ENCODE results near the gene PPP2R3A. TPM values are rescaled to one million over a fixed set of nuclear protein-coding genes. Genes with fewer than 3 reads are reported as not detected.

PPP2R3A gene
- total and polyA plus RNA-seq, 2 donors (not counting 3 experiments of a cell fraction or from before 2014, with no cell fraction given) = 3.3 to 14.6 TPM

DNA sequence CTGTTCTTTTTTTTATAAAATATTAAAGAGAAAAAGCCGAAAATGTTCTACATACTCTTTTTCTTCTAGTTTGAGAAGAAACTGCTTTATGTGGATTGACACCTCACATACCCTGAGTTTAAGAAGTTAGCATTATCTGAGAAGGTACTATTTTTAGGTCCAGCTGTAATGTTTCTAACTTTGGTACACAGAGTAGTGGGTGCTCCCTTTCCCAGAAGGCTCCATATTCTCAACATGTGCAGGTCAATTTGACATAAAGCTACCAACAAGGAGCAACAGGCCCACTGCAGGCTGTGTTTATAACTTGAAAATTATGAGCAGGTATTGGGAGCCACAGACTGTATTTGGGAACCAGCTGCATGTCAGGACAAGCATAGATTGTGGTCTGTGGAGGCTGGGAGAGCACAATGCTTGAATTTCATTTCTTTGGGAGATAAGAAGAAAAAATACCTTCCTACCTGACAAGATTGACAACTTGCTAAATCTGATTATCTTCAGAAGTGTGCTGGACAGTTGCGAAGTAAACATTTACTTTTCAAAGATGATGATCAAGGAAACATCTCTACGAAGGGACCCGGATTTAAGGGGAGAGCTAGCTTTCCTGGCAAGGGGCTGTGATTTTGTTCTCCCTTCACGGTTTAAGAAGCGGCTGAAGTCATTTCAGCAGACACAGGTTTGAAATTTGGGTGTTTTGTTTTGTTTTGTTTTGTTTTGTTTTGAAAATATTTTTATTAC lies 57.2 kb downstream of the PPP2R3A start:
- TF ChIP-seq POLR2AphosphoS5 (IDR thresholded peaks at IDR 0.05; ENCODE audit: insufficient read depth, low read depth, low read length) (no peak), GATA2 (IDR thresholded peaks at IDR 0.05; ENCODE audit: insufficient read depth, insufficient read length, low read depth, low read length) (no peak), POLR2A (IDR thresholded peaks at IDR 0.05; ENCODE audit: low read depth, low read length) (no peak), MYC (IDR thresholded peaks at IDR 0.05; ENCODE audit: low read depth, low read length) (no peak), FOS (IDR thresholded peaks at IDR 0.05; ENCODE audit: borderline replicate concordance, insufficient read depth, low read length) (no peak), EZH2 (IDR thresholded peaks at IDR 0.05; ENCODE audit: borderline replicate concordance, low read depth, low read length, severe bottlenecking) (no peak), MAX (IDR thresholded peaks at IDR 0.05; ENCODE audit: insufficient read depth, insufficient read length) (no peak), JUN (IDR thresholded peaks at IDR 0.05; ENCODE audit: borderline replicate concordance, insufficient read depth, insufficient read length, low read depth) (no peak)
- TF ChIP-seq, protein P1, sequence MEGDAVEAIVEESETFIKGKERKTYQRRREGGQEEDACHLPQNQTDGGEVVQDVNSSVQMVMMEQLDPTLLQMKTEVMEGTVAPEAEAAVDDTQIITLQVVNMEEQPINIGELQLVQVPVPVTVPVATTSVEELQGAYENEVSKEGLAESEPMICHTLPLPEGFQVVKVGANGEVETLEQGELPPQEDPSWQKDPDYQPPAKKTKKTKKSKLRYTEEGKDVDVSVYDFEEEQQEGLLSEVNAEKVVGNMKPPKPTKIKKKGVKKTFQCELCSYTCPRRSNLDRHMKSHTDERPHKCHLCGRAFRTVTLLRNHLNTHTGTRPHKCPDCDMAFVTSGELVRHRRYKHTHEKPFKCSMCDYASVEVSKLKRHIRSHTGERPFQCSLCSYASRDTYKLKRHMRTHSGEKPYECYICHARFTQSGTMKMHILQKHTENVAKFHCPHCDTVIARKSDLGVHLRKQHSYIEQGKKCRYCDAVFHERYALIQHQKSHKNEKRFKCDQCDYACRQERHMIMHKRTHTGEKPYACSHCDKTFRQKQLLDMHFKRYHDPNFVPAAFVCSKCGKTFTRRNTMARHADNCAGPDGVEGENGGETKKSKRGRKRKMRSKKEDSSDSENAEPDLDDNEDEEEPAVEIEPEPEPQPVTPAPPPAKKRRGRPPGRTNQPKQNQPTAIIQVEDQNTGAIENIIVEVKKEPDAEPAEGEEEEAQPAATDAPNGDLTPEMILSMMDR (IDR thresholded peaks at IDR 0.05; ENCODE audit: extremely low read depth in 1 of 2, insufficient read depth in 1 of 2, low read depth in 1 of 2, low read length in 2 of 2) = no peak
- FAIRE-seq (no peak), DNase-seq (ENCODE audit: low read depth, low spot score) (no peak)
- Histone ChIP-seq H4K20me1 (replicated peaks; ENCODE audit: control insufficient read depth, extremely low read depth, insufficient read depth, low read length) (no peaks in the 10 kb centered on the region), H3K36me3 (ENCODE audit: control insufficient read depth in 2 of 2, extremely low read depth in 1 of 2, insufficient read depth in 2 of 2, low read length in 2 of 2) (no peaks in the 10 kb centered on the region), H3K9ac (replicated peaks; ENCODE audit: extremely low read depth, insufficient read depth, low read length) (no peak overlapping the region), H3K27ac (ENCODE audit: insufficient read depth, low read depth, low read length) (no peak overlapping the region), H3K9me3 (replicated peaks; ENCODE audit: control insufficient read depth, insufficient read depth, low read length) (no peaks in the 10 kb centered on the region), H3K4me3 (replicated peaks in 1 of 3; ENCODE audit: insufficient read depth in 1 of 3, low read depth in 1 of 3, low read length in 3 of 3) (no peak overlapping the region), H3K9me1 (replicated peaks; ENCODE audit: control insufficient read depth, extremely low read depth, insufficient read depth, low read length) (no peaks in the 10 kb centered on the region), H3K79me2 (ENCODE audit: control insufficient read depth, insufficient read depth, low read length) (no peaks in the 10 kb centered on the region), H3K27me3 (ENCODE audit: control insufficient read depth in 2 of 2, insufficient read depth in 2 of 2, low read length in 2 of 2) (no peaks in the 10 kb centered on the region), H3K4me2 (ENCODE audit: insufficient read depth, low read length) (no peak overlapping the region), H3K4me1 (ENCODE audit: control insufficient read depth, extremely low read depth, insufficient read depth, low read length) (no peaks in the 10 kb centered on the region), H2AFZ (ENCODE audit: low read depth, low read length) (no peak overlapping the region)
- CTCF ChIA-PET = interaction anchor here (1.2 to 3.6 kb wide), 3 partner anchors 12 to 55 kb away, joined by 3 to 9 read pairs (median 6); no protein-coding TSS in a partner anchor
- POLR2A ChIA-PET = no interaction called here
- dilution Hi-C loops (cut with MboI; ENCODE audit: extremely low pct_ligation_motif_present, low sequenced_read_pairs) (no loop called here), intact Hi-C loops (cut with micrococcal nuclease) (no loop called here)
- BruUV-seq (replicated peaks) = no TSS peak

All from endothelial cell of umbilical vein (primary cell).